RWPE2 (cell line): ENCODE measurements around the gene RAPGEF4.

Source experiments
- ATAC-seq: fragments of 200-7000 bp; cut with Tn5 transposase; 3 replicates; pipeline ENCODE4 v1.9.1; 2021; ENCODE audit warnings: low read depth
- DNase-seq: peaks from one replicate; pipeline ENCODE4 v3.0.0-alpha.2; 2020; ENCODE audit warnings: low spot score
- H3K27ac ChIP-seq: fragments of 450-650 bp; 2 replicates; pipeline ENCODE4 v1.5.1; 2017; ENCODE audit warnings: mild to moderate bottlenecking; ENCODE audit not compliant: poor library complexity, severe bottlenecking
- H3K27me3 ChIP-seq: fragments of 250-450 bp; sonication (Bioruptor Pico); 2 replicates; pipeline ENCODE4 v1.5.1; 2021; ENCODE audit warnings: mild to moderate bottlenecking, moderate library complexity; ENCODE audit not compliant: insufficient read depth, poor library complexity, severe bottlenecking
- H3K36me3 ChIP-seq: fragments of 250-450 bp; sonication (Bioruptor Pico); 2 replicates; pipeline ENCODE4 v1.5.1; 2020; ENCODE audit warnings: low read depth, mild to moderate bottlenecking, moderate library complexity
- H3K4me1 ChIP-seq: fragments of 250-450 bp; sonication (Bioruptor Pico); 2 replicates; pipeline ENCODE4 v1.5.1; 2021; ENCODE audit warnings: mild to moderate bottlenecking, moderate library complexity; ENCODE audit not compliant: insufficient read depth, poor library complexity, severe bottlenecking
- H3K4me3 ChIP-seq: fragments of 250-450 bp; sonication (Bioruptor Pico); 2 replicates; pipeline ENCODE4 v1.5.1; 2021; ENCODE audit warnings: mild to moderate bottlenecking, moderate library complexity; ENCODE audit not compliant: severe bottlenecking
- H3K9me3 ChIP-seq: fragments of 250-450 bp; sonication (Bioruptor Pico); 2 replicates; pipeline ENCODE4 v1.5.1; 2021; ENCODE audit warnings: mild to moderate bottlenecking, moderate library complexity; ENCODE audit not compliant: severe bottlenecking
- CTCF ChIP-seq: fragments of 450-650 bp; IDR thresholded peaks from one replicate; pipeline ENCODE4 v1.5.1; 2017; ENCODE audit warnings: mild to moderate bottlenecking, moderate library complexity; ENCODE audit not compliant: poor library complexity, severe bottlenecking

RAPGEF4 gene

DNA sequence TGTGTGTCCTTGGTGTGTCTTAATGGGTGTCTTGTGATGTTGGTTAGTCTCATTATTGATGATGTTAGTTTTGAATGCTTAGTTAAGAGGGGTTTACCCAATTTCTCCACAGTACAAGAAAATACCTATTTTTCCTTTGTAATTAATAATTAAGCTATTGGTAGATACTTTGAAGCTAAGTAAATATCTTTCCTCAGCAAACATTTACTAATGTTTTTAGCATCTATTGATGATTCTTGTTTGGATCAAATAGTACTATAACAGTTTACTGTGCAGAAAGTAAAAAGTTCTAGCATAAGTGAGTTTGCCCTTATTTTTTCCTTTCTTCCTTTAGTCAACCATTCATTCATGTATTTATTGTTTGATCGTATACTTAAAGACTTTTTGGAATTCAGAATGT is 359.1 kb downstream of the RAPGEF4 start:
- no peaks in the 10 kb centered on the region for H3K9me3 ChIP-seq
- no peak for DNase-seq
- no peak overlapping the region for H3K27ac ChIP-seq
- ATAC-seq = no peak
- no peak overlapping the region for H3K4me3 ChIP-seq
- TF ChIP-seq CTCF = no peak
- H3K36me3 ChIP-seq = peaks cover 78% of the 10 kb centered on the region
- H3K4me1 ChIP-seq = peaks cover 6% of the 10 kb centered on the region
- H3K27me3 ChIP-seq = no peaks in the 10 kb centered on the region

DNA sequence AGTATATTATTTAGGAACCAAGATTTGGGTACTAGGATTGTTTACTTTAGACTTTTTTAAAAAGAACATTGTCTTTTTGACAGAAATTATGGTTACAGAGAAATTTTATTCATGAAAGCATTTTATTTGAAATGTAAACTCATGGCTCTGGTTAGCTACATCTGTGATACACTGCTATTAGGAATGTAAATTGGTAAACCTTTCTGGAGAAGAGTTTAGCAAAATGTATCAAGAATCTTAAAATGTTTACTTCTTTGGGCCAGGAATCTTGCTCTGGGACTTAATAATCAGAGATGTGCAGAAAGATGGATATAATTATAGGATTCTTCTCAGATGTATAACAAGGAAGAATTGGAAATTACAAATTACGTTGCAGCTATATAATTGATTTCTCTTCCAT is 359.7 kb downstream of the RAPGEF4 start:
- Histone ChIP-seq H3K4me3 (no peak overlapping the region), H3K9me3 (no peaks in the 10 kb centered on the region), H3K27me3 (no peaks in the 10 kb centered on the region), H3K4me1 (peaks cover 6% of the 10 kb centered on the region), H3K27ac (no peak overlapping the region), H3K36me3 (peaks cover 79% of the 10 kb centered on the region)
- ATAC-seq (no peak), DNase-seq (no peak)
- TF ChIP-seq CTCF = no peak

GRCh38 chr2:173099271-173099670 is 363.6 kb downstream of the RAPGEF4 start:
- Histone ChIP-seq H3K4me1 (peaks cover 11% of the 10 kb centered on the region), H3K4me3 (no peak overlapping the region), H3K9me3 (no peaks in the 10 kb centered on the region), H3K36me3 (peaks cover 73% of the 10 kb centered on the region), H3K27ac (no peak overlapping the region), H3K27me3 (no peaks in the 10 kb centered on the region)
- ATAC-seq = no peak
- DNase-seq = no peak
- no peak for TF ChIP-seq CTCF

GRCh38 chr2:173099804-173100203 is 364.2 kb downstream of the RAPGEF4 start:
- no peaks in the 10 kb centered on the region for H3K9me3 ChIP-seq
- peaks cover 11% of the 10 kb centered on the region for H3K4me1 ChIP-seq
- no peak for TF ChIP-seq CTCF
- DNase-seq (no peak), ATAC-seq (no peak)
- no peak overlapping the region for H3K27ac ChIP-seq
- H3K36me3 ChIP-seq = peaks cover 68% of the 10 kb centered on the region
- H3K4me3 ChIP-seq = no peak overlapping the region
- H3K27me3 ChIP-seq = no peaks in the 10 kb centered on the region

DNA sequence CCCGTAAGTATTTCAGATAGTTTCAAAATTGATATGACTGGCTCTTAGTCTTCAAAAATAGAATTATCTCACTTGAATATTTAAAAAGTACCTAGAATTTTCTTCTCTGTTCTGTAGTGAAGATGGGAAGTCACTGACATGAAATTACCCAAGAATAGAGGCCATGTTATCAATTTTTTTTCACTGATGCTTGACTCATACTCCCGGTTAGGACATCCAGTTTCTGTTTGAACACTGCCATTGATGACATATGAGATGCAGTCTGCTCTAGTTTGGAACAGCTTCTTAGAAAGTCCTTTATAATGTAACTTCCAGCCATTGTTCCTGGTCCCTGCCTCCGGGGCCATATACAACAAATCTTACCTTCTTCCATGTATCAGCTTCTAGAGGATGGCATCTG is 366.0 kb downstream of the RAPGEF4 start:
- TF ChIP-seq CTCF = no peak
- Histone ChIP-seq H3K4me3 (no peak overlapping the region), H3K4me1 (peaks cover 11% of the 10 kb centered on the region), H3K27ac (peak overlapping the region; percentile 9), H3K9me3 (no peaks in the 10 kb centered on the region), H3K27me3 (no peaks in the 10 kb centered on the region), H3K36me3 (peaks cover 51% of the 10 kb centered on the region)
- ATAC-seq (peak; percentile 87), DNase-seq (no peak)
